MV-4-11 (cell line): ENCODE measurements around the gene MTHFD1L.
"Not testable (repeated sequence)": the region's sequence is repeated elsewhere in the genome, so short reads cannot be mapped to it uniquely, and the experiment has no call there.

Experiments used
- DNase-seq: peaks from one replicate; lab custom pipeline; 2025; lab: John Stamatoyannopoulos, UW

Gene MTHFD1L

GRCh38 chr6:151095538-151096254 is 230.2 kb downstream of the MTHFD1L start:
- DNase-seq = no peak

GRCh38 chr6:151096255-151096612 is 230.7 kb downstream of the MTHFD1L start:
- DNase-seq = no peak

DNA sequence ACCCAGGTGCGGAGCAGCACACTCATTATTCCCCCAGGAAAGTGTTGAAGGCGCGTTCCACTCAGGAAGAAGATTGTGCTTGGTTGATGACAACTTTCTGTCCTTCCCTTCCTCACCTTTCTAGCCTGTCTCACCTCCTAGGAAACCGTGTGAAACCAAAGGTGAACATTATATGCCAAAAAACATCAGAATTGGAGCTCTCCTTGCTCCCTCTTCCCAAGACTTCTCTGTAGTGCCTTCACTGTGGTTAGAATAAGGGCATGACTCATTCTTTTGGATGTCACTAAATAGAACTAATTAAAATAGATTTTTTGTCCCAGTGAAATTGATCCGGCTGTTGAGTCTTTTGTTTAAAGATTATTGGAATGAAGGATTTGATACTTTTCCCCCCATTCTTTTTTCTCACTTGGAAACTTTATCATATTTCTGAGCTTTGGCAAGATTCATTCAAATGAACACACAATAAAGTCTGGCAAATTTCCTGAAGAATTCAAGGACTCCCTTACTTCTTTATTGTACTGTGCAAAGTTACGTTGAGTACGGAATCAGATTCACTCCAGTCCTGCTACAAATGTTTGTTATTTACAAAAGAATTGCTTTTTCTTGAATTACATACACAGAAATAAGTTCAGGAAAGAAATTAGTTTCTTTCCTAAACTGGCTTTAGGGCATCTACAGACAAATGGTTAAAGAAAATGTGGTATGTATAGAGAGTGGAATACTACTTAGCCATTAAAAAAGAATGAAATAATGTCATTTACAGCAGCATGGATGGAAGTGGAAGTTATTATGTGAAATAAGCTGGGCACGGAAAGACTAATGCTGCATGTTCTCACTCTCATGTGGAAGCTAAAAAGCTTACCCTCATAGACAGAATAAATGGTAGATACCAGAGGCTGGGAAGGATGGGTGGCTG is 231.4 kb downstream of the MTHFD1L start:
- DNase-seq = no peak

GRCh38 chr6:151098166-151098565 is 232.7 kb downstream of the MTHFD1L start:
- DNase-seq = peak; percentile 7

- no peak for DNase-seq
These were observed 234.8 kb downstream of the MTHFD1L start for GRCh38 chr6:151100326-151100725.

DNA sequence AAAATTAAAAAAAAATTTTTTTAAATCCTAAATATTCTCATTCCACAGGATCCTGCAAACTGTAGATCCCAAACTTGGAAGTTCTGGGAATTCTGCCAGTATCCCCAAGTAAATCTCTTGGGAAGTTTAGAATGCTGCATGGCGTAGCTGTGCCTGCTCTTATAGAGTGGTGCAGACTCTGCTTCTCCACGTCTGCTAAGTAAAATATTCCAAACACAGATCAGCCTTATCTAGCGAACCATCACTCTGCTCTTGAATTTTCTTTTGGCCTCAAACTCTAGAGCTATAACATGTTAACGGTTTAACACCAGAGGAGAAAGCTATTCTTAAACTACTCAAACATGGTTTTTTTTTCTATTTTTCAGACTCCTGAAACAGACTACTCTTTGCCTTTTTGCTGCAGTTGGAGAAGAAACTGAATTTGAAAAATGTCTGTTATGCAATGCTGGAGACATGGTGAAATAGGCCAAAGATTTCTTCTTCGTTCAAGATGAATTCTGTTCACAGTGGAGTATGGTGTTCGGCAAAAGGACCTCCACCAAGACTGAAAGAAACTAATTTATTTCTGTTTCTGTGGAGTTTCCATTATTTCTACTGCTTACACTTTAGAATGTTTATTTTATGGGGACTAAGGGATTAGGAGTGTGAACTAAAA is 235.8 kb downstream of the MTHFD1L start:
- no peak for DNase-seq

DNA sequence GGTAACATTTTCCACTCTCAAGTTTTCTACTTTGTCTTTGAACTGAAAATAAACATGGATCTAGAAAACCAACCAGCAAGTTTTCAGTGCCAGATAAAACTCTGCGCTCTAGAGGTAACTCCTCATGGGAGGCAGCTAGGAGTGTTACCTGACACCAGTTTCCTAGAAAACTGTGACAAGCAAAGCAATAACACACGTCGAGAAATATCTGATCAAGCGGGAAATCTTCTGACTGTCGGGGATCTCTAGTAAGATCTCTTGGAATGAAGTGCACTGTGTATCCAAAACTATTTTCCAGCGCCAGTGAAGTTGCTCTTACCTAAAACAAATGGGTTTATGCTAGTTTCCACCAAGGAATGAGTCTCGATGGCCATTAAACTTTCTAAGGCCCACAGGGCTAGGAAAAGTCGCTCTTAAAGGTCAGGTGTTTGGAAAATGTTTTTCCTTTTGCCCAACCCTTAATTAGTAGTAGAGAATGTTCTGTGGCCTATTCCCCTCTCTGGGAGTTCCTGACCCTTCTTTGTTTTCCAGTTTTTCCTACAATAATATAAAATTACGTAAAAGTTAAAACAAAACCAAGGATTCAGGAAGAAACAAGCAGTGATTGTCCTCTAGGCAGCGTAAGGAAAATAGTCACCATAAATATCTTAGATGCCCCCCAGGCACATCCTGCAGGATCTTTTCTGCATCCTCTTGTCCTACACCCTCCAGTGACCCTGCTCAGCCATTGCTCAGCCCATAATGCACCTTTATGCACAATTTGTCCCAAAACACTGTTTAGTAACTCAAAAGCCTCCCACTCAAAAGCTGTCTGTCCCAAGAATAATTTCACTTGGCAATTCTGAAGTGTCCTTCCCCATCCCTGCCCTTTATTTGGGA is 236.6 kb downstream of the MTHFD1L start:
- no peak for DNase-seq

- DNase-seq = no peak
These were observed 237.8 kb downstream of the MTHFD1L start for GRCh38 chr6:151103266-151103665.

GRCh38 chr6:151107897-151108427 is 242.5 kb downstream of the MTHFD1L start:
- DNase-seq = no peak

- no peak for DNase-seq
These were observed 243.0 kb downstream of the MTHFD1L start for GRCh38 chr6:151108548-151108947.

DNA sequence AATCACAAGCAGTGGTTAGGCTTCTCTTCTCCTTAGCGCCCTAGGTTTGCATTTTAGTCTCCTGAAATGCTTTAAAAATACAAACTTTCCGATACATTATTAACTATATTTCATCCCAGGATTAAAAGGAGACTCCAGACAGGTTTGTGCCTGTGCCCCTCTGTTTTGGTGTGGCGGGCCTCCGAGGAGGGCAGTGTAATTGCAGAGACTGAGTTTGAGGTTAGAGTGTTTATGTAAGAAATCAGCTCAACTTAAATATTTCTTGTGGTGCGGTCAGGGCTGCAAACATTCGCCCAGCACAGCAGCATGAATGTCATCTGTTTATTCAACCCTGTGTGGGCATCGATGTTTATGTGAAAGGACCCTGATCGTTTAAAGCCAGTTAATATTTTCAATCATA is 243.9 kb downstream of the MTHFD1L start:
- no peak for DNase-seq

- no peak for DNase-seq
These were observed 244.5 kb downstream of the MTHFD1L start for GRCh38 chr6:151109869-151110575.

DNA sequence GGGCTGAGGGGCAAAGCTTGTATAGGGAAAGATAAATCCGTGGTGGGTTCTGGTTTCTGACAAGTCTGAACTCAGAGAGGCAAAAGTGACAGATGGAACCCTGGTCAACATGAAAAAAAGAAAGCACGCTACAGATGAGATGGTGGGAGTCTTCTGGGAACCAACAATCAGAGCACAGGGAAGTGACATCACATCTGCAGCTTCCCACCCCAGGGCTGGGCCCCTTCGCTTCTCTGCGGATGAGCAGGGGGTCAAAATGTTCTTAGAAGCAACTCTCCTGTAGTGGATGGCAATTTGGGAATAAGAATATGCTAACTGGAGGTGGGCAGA is 245.0 kb downstream of the MTHFD1L start:
- no peak for DNase-seq

GRCh38 chr6:151111670-151112069 is 246.2 kb downstream of the MTHFD1L start:
- no peak for DNase-seq

GRCh38 chr6:151112130-151112529 is 246.6 kb downstream of the MTHFD1L start:
- DNase-seq = no peak

GRCh38 chr6:151112884-151113283 is 247.4 kb downstream of the MTHFD1L start:
- not testable (repeated sequence) for DNase-seq

GRCh38 chr6:151113641-151114040 is 248.1 kb downstream of the MTHFD1L start:
- DNase-seq = no peak

- no peak for DNase-seq
These were observed 253.1 kb downstream of the MTHFD1L start for GRCh38 chr6:151118461-151119123.

DNA sequence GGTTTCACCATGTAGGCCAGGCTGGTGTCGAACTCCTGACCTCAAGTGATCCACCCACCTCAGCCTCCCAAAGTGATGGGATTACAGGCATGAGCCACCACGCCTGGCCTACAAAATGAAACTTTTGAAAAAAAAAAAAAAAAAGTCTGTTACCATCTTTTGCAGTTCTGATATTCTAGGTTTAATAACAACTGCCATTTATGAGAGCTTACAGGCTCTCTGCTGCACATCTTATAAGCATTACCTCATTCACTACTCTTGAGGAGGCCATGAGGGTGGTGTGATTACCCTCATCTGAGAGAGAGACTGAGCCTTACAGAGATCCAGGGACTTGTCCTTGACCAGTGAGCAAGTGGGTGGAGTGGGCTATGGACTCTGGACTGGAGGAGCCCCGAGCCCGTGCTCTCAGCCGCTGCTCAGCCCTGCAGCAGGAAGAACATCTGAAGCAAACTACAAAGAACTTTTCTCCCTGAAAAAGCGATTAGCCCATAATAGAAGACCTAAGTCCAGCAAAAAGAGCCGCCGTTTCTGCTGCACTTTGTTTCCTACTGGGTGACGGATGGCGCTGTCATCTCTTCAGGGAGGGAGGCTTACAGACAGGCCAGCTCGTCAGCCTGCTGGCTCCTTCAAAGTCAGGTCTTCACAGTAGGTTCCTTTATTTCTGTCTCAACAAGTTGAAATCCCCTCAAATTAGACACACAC is 254.5 kb downstream of the MTHFD1L start:
- DNase-seq = no peak

- DNase-seq = no peak
These were observed 256.4 kb downstream of the MTHFD1L start for GRCh38 chr6:151121900-151122299.
